Measurements from ENCODE around the gene SEC16A.

- no peak for TF ChIP-seq CTCF (IDR thresholded peaks at IDR 0.05; ENCODE audit: insufficient read depth, low read depth, low read length)
- no peak for TF ChIP-seq EZH2 (IDR thresholded peaks at IDR 0.05; ENCODE audit: insufficient read depth, low read length)
These were observed 83.4 kb downstream of the SEC16A start for GRCh38 chr9:136399176-136400037.
